Nephron (organoid): ENCODE results near the gene MAPK8.

Experiments used
- H3K27ac Mint-ChIP-seq, 3 experiments: 2 replicates each; pipeline ENCODE4 v1.8.0; 2020; ENCODE audit warnings: mixed read lengths in 3 of 3, mild to moderate bottlenecking in 2 of 3, moderate library complexity in 1 of 3
- H3K27me3 Mint-ChIP-seq: 2 replicates; pipeline ENCODE4 v1.8.0; 2021; ENCODE audit warnings: low read depth, mild to moderate bottlenecking, moderate library complexity, mixed read lengths
- H3K36me3 Mint-ChIP-seq: 2 replicates; pipeline ENCODE4 v1.8.0; 2020; ENCODE audit warnings: low read depth, mixed read lengths
- H3K4me1 Mint-ChIP-seq: 2 replicates; pipeline ENCODE4 v1.8.0; 2020; ENCODE audit warnings: mixed read lengths
- H3K4me3 Mint-ChIP-seq, 3 experiments: 2 replicates each; pipeline ENCODE4 v1.8.0; 2020; ENCODE audit warnings: mild to moderate bottlenecking in 3 of 3, mixed read lengths in 3 of 3, moderate library complexity in 2 of 3
- H3K9me3 Mint-ChIP-seq: 2 replicates; pipeline ENCODE4 v1.8.0; 2020; ENCODE audit warnings: mixed read lengths
- CTCF ChIP-seq, 3 experiments: fragments of 200-600 bp; sonication (generic); IDR thresholded peaks; one replicate each; pipeline ENCODE4 v1.5.0; 2021; ENCODE audit warnings: antibody characterized with exemption in 3 of 3; ENCODE audit not compliant: unreplicated experiment in 3 of 3

Gene MAPK8

DNA sequence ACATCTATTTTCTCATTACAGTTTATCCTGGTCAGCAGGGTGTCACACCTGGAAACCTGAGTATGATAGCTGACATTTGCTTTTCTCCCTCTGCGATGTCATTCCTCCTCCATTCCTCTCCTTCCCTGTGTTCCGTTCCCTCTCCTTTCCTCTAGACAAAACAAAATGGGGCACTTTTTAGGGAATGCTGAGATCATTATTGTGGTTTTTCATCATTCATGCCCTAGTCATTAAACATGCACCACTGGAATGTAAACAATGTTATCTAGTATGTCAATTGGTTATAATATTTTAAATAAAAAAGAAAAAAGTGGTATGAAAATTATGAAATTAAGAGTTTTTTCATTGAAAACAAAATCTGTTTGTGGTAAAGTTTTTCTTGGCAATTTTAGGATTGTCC is 132.6 kb downstream of the MAPK8 start:
- TF ChIP-seq CTCF (IDR thresholded peaks at IDR 0.05; ENCODE audit: unreplicated experiment in 3 of 3), result no peak
- Mint-ChIP-seq H3K27me3 (peaks cover 4% of the 10 kb centered on the region), H3K4me1 (peaks cover 4% of the 10 kb centered on the region)

GRCh38 chr10:48439581-48440041 is 133.1 kb downstream of the MAPK8 start:
- TF ChIP-seq CTCF (IDR thresholded peaks at IDR 0.05; ENCODE audit: unreplicated experiment in 3 of 3), result no peak
- Mint-ChIP-seq H3K4me3 (no peak overlapping the region), H3K27me3 (peaks cover 4% of the 10 kb centered on the region), H3K9me3 (no peaks in the 10 kb centered on the region), H3K4me1 (peaks cover 8% of the 10 kb centered on the region), H3K27ac (no peak overlapping the region), H3K36me3 (peaks cover 21% of the 10 kb centered on the region)

More for the DNA sequence above, 132.6 kb downstream of the MAPK8 start:
- Mint-ChIP-seq H3K4me3 (no peak overlapping the region), H3K36me3 (peaks cover 24% of the 10 kb centered on the region), H3K27ac (peak overlapping the region in 1 of 3 experiments; percentile 5), H3K9me3 (no peaks in the 10 kb centered on the region)

- H3K4me1 Mint-ChIP-seq, result peaks cover 10% of the 10 kb centered on the region
- H3K4me3 Mint-ChIP-seq, result no peak overlapping the region
- peaks cover 17% of the 10 kb centered on the region for H3K36me3 Mint-ChIP-seq
- H3K27me3 Mint-ChIP-seq, result peaks cover 4% of the 10 kb centered on the region
- no peaks in the 10 kb centered on the region for H3K9me3 Mint-ChIP-seq
- no peak for TF ChIP-seq CTCF (IDR thresholded peaks at IDR 0.05; ENCODE audit: unreplicated experiment in 3 of 3)
- H3K27ac Mint-ChIP-seq, result no peak overlapping the region
Measured at GRCh38 chr10:48440771-48441170, 134.3 kb downstream of the MAPK8 start.

- TF ChIP-seq CTCF (IDR thresholded peaks at IDR 0.05; ENCODE audit: unreplicated experiment in 3 of 3), result no peak
- Mint-ChIP-seq H3K9me3 (no peaks in the 10 kb centered on the region), H3K4me1 (peaks cover 10% of the 10 kb centered on the region), H3K27me3 (peaks cover 15% of the 10 kb centered on the region), H3K27ac (no peak overlapping the region), H3K36me3 (peaks cover 14% of the 10 kb centered on the region), H3K4me3 (no peak overlapping the region)
Measured at GRCh38 chr10:48442090-48442808, 135.8 kb downstream of the MAPK8 start.

- H3K27me3 Mint-ChIP-seq, result peaks cover 18% of the 10 kb centered on the region
- no peak for TF ChIP-seq CTCF (IDR thresholded peaks at IDR 0.05; ENCODE audit: unreplicated experiment in 3 of 3)
- peaks cover 10% of the 10 kb centered on the region for H3K4me1 Mint-ChIP-seq
- H3K27ac Mint-ChIP-seq, result no peak overlapping the region
- no peaks in the 10 kb centered on the region for H3K9me3 Mint-ChIP-seq
- H3K36me3 Mint-ChIP-seq, result peaks cover 10% of the 10 kb centered on the region
- no peak overlapping the region for H3K4me3 Mint-ChIP-seq
Measured at GRCh38 chr10:48442809-48443177, 136.3 kb downstream of the MAPK8 start.

DNA sequence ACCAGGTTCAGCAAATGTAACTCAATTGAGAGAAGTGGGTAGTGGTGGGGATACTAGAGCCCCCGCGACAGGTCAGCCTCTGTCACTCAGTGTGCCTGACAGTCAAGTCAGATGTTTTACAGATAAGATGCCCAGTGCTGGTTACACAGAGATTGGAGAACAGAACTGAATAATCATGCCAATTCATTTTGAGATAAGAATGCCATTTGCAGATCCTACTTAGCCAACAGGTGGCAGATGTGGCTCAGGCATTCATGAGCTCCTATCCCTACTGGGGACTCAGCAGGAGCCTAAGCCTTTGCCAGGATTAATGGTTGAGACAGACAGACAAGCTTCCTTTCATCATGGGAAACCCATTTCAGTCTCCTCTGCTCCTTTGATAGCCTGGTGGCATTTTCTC is 137.8 kb downstream of the MAPK8 start:
- Mint-ChIP-seq H3K4me1 (peaks cover 10% of the 10 kb centered on the region), H3K4me3 (no peak overlapping the region), H3K36me3 (no peaks in the 10 kb centered on the region), H3K27ac (no peak overlapping the region), H3K9me3 (no peaks in the 10 kb centered on the region), H3K27me3 (peaks cover 19% of the 10 kb centered on the region)
- peak in 2 of 3 experiments; percentile 30 to 37 for TF ChIP-seq CTCF (IDR thresholded peaks at IDR 0.05; ENCODE audit: unreplicated experiment in 3 of 3)
